Liver (tissue), 9 donors: ENCODE results near the gene SMURF2. TPM values are rescaled to one million over a fixed set of nuclear protein-coding genes. Genes with fewer than 3 reads are reported as not detected.

Source experiments
- DNase-seq: peaks from one replicate; pipeline ENCODE4 v3.0.0-alpha.2; 2017; ENCODE audit warnings: low spot score
- H3K27ac ChIP-seq, 2 donors: one replicate each; pipeline ENCODE4 v1.7.0; 2013; ENCODE audit warnings: inconsistent platforms in 2 of 2, low read length in 2 of 2, control low read depth in 1 of 2, low read depth in 1 of 2, mild to moderate bottlenecking in 1 of 2
- H3K27me3 ChIP-seq, 4 donors: one replicate each; pipeline versions ENCODE4 v1.6.1 to v1.7.0; 2013; ENCODE audit warnings: low read length in 3 of 4, inconsistent platforms in 1 of 4, mild to moderate bottlenecking in 1 of 4, moderate library complexity in 1 of 4; ENCODE audit not compliant: control insufficient read depth in 4 of 4, insufficient read depth in 4 of 4
- H3K36me3 ChIP-seq, 4 donors: one replicate each; pipeline versions ENCODE4 v1.6.1 to v1.7.0; 2013; ENCODE audit warnings: low read length in 3 of 4, mild to moderate bottlenecking in 3 of 4, low read depth in 1 of 4, moderate library complexity in 1 of 4; ENCODE audit not compliant: control insufficient read depth in 4 of 4, insufficient read depth in 3 of 4
- H3K4me1 ChIP-seq, 4 donors: one replicate each; pipeline versions ENCODE4 v1.6.1 to v1.7.0; 2013; ENCODE audit warnings: low read length in 3 of 4, mild to moderate bottlenecking in 3 of 4, moderate library complexity in 1 of 4; ENCODE audit not compliant: control insufficient read depth in 4 of 4, insufficient read depth in 4 of 4
- H3K4me3 ChIP-seq, 3 donors: one replicate each; pipeline versions ENCODE4 v1.6.1 to v1.7.0; 2013; ENCODE audit warnings: low read length in 3 of 3, control low read depth in 1 of 3, low read depth in 1 of 3, mild to moderate bottlenecking in 1 of 3
- H3K9ac ChIP-seq, 2 donors: one replicate each; pipeline ENCODE4 v1.7.0; 2013; ENCODE audit warnings: low read length in 2 of 2, mild to moderate bottlenecking in 2 of 2, moderate library complexity in 2 of 2, control low read depth in 1 of 2, low read depth in 1 of 2
- H3K9me3 ChIP-seq, 4 donors: one replicate each; pipeline versions ENCODE4 v1.6.1 to v1.7.0; 2013; ENCODE audit warnings: low read length in 3 of 4; ENCODE audit not compliant: control insufficient read depth in 4 of 4
- EGR1 ChIP-seq, 2 donors: IDR thresholded peaks; 2 replicates each; pipeline ENCODE4 v1.6.1; 2016 to 2018; ENCODE audit warnings: antibody characterized with exemption in 2 of 2, low read depth in 2 of 2
- FOXA1 ChIP-seq: IDR thresholded peaks from 2 replicates; pipeline ENCODE4 v1.6.1; 2016; ENCODE audit warnings: antibody characterized with exemption
- FOXA2 ChIP-seq: IDR thresholded peaks from 2 replicates; pipeline ENCODE4 v1.6.1; 2016; ENCODE audit warnings: antibody characterized with exemption
- HNF4A ChIP-seq, 2 donors: conservative IDR thresholded peaks; 2 replicates each; pipeline ENCODE4 v1.6.1; 2016; ENCODE audit warnings: antibody characterized with exemption in 2 of 2, mild to moderate bottlenecking in 2 of 2
- MAX ChIP-seq: IDR thresholded peaks from 2 replicates; pipeline ENCODE4 v1.6.1; 2016; ENCODE audit warnings: antibody characterized with exemption
- RAD21 ChIP-seq, 2 donors: IDR thresholded peaks; 2 replicates each; pipeline ENCODE4 v1.6.1; 2016; ENCODE audit warnings: antibody characterized with exemption in 2 of 2, mild to moderate bottlenecking in 2 of 2
- YY1 ChIP-seq: IDR thresholded peaks from 2 replicates; pipeline ENCODE4 v1.6.1; 2016; ENCODE audit warnings: antibody characterized with exemption, mild to moderate bottlenecking
- ZBTB33 ChIP-seq: IDR thresholded peaks from 2 replicates; pipeline ENCODE4 v1.6.1; 2016; ENCODE audit warnings: antibody characterized with exemption
- polyA plus RNA-seq, 2 donors: library from polyadenylated mRNA; stranded (reverse) in 1 of 2; unstranded in 1 of 2; fragments of 200-250 nt in 1 of 2; fragments of >200 nt in 1 of 2; fragmentation: Nextera tagmentation in 1 of 2; extraction: Ambion mirVana in 1 of 2; gene quantifications; one replicate each; pipeline versions ENCODE4 v1.2.1 to v1.2.3, GENCODE V29; 2013 to 2015
- total RNA-seq, 2 donors: library from RNA; depleted of rRNA; stranded (reverse); fragments of >200 nt; gene quantifications; one replicate each; pipeline ENCODE4 v1.2.3, GENCODE V29; 2014
- TF ChIP-seq, protein P1 (sequence below): fragments of 150-350 bp; IDR thresholded peaks from 2 replicates; pipeline ENCODE4 v1.5.1; 2017; ENCODE audit warnings: improper control_type of control experiment, low read depth, low read length; ENCODE audit not compliant: missing input control
- TF ChIP-seq, protein P2 (sequence below): IDR thresholded peaks from 2 replicates; pipeline ENCODE4 v1.6.1; 2016; ENCODE audit warnings: antibody characterized with exemption
- TF ChIP-seq, protein P3 (sequence below): IDR thresholded peaks from 2 replicates; pipeline ENCODE4 v1.6.1; 2016; ENCODE audit warnings: antibody characterized with exemption, mild to moderate bottlenecking
- donor health status: healthy.
- donor health status: healthy.
- donor health status: healthy.
- donor health status: healthy.
- donor health status: healthy.

SMURF2 gene
- total and polyA plus RNA-seq, 4 donors = 2.0 to 6.9 (median 3.5) TPM

DNA sequence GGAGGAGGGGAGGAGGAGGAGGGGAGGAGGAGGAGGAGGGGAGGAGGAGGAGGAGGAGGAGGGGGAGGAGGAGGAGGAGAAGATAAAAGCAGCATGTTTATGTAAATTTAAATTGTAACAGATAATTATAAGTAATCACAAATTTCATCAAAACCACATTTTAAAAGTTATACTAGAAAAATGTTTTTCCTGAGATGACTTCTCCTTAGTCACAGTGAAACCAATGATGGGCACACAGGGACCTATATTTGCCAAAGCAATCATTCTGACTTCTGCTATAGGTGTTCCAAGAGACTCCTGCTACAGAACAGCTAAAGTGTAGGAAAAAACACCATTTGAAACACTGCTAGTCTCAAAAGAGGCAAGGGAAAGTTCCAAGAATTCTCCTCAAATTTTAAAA lies 88.9 kb downstream of the SMURF2 start:
- H3K27ac ChIP-seq = no peak overlapping the region

More for the DNA sequence above, 88.9 kb downstream of the SMURF2 start:
- Histone ChIP-seq H3K9me3 (no peaks in the 10 kb centered on the region), H3K27me3 (no peaks in the 10 kb centered on the region), H3K4me3 (no peak overlapping the region), H3K36me3 (peaks cover 0 to 9% (median 8%) of the 10 kb centered on the region in 4 donors), H3K4me1 (no peaks in the 10 kb centered on the region), H3K9ac (no peak overlapping the region)
- TF ChIP-seq FOXA1 (no peak), YY1 (no peak), EGR1 (IDR thresholded peaks at IDR 0.05; ENCODE audit: low read depth in 2 of 2) (no peak), RAD21 (IDR thresholded peaks at IDR 0.05) (no peak), ZBTB33 (no peak), HNF4A (conservative IDR thresholded peaks at IDR 0.05) (no peak), FOXA2 (no peak), MAX (no peak)
- TF ChIP-seq, protein P1, sequence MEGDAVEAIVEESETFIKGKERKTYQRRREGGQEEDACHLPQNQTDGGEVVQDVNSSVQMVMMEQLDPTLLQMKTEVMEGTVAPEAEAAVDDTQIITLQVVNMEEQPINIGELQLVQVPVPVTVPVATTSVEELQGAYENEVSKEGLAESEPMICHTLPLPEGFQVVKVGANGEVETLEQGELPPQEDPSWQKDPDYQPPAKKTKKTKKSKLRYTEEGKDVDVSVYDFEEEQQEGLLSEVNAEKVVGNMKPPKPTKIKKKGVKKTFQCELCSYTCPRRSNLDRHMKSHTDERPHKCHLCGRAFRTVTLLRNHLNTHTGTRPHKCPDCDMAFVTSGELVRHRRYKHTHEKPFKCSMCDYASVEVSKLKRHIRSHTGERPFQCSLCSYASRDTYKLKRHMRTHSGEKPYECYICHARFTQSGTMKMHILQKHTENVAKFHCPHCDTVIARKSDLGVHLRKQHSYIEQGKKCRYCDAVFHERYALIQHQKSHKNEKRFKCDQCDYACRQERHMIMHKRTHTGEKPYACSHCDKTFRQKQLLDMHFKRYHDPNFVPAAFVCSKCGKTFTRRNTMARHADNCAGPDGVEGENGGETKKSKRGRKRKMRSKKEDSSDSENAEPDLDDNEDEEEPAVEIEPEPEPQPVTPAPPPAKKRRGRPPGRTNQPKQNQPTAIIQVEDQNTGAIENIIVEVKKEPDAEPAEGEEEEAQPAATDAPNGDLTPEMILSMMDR = no peak
- TF ChIP-seq, protein P2, sequence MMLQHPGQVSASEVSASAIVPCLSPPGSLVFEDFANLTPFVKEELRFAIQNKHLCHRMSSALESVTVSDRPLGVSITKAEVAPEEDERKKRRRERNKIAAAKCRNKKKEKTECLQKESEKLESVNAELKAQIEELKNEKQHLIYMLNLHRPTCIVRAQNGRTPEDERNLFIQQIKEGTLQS = no peak
- TF ChIP-seq, protein P3, sequence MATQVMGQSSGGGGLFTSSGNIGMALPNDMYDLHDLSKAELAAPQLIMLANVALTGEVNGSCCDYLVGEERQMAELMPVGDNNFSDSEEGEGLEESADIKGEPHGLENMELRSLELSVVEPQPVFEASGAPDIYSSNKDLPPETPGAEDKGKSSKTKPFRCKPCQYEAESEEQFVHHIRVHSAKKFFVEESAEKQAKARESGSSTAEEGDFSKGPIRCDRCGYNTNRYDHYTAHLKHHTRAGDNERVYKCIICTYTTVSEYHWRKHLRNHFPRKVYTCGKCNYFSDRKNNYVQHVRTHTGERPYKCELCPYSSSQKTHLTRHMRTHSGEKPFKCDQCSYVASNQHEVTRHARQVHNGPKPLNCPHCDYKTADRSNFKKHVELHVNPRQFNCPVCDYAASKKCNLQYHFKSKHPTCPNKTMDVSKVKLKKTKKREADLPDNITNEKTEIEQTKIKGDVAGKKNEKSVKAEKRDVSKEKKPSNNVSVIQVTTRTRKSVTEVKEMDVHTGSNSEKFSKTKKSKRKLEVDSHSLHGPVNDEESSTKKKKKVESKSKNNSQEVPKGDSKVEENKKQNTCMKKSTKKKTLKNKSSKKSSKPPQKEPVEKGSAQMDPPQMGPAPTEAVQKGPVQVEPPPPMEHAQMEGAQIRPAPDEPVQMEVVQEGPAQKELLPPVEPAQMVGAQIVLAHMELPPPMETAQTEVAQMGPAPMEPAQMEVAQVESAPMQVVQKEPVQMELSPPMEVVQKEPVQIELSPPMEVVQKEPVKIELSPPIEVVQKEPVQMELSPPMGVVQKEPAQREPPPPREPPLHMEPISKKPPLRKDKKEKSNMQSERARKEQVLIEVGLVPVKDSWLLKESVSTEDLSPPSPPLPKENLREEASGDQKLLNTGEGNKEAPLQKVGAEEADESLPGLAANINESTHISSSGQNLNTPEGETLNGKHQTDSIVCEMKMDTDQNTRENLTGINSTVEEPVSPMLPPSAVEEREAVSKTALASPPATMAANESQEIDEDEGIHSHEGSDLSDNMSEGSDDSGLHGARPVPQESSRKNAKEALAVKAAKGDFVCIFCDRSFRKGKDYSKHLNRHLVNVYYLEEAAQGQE = no peak
- no peak for DNase-seq
